GM04504 (cell line): Measurements from ENCODE around the gene ADAMTS9.

ENCODE experiments used
- DNase-seq: peaks from one replicate; pipeline ENCODE4 v3.0.0-alpha.2; 2012; ENCODE audit warnings: low read depth

ADAMTS9 gene

DNA sequence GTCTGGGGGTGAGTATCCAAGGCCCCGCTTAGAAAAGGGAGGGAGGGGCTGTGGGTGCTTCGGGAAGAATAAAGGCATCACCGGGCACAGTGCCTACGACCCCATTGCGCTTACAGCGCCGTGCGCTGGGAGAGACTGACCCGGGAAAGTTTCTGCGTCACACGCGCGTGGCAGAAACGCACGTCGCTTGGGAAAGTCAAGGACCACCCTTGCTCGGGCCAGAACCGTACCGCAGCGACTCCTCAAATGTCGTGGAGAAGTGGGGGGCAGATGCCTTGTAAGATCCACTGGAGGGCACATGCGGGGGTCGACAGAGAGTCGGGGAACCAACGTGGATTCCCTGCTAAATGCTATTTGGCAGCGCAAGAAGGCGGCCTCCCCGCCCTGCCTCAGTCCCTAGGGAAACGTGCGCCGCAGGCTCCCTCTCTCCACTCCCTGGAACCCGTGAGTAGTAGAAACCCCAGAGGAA is 2.4 kb downstream of the ADAMTS9 start:
- no peak for DNase-seq

DNA sequence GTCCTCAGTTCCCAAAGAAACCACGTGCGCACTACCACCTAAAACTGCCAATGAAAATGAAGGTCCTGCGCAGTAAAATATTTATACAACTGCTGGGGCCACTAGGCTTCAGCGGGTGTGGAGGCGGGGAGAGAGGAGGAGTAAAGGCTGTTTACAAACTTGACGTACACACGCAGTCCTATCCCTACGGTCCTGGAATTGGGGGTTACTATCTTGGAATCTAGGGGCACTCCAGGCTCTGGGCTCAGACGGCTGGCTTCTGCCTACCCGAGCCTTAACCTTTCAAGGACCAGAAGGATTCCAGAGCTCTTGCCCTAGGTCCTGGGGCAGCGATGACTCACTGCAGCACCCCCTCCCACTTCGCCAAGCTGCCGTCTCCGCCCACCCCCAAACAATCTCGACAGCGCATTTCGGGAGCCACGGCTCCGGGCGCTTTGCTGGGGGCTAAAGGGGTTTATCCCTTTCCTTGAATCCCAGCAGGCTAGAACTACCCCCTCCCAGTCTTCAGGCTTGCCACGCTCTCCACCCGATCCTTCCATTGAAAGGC is 3.0 kb downstream of the ADAMTS9 start:
- DNase-seq = no peak

DNA sequence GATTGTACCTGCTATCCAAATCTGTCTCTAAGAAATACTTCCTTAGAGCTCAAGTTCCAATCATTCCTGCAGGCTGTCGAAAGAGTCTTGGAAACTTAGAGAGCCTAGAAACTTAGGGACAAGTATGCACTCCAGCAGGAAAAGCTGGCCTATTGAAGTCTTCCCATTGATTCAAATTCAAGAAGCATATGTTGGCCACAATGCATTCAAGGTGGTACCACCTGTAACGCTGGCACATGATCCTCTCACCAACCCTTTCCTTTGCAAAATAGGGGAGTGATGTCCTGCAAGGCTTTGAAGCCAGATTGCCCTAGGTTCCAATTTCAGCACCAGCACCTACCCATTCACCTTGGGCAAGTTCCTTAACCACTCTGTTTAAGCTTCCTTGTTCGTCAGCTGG is 6.0 kb downstream of the ADAMTS9 start:
- DNase-seq = no peak

DNA sequence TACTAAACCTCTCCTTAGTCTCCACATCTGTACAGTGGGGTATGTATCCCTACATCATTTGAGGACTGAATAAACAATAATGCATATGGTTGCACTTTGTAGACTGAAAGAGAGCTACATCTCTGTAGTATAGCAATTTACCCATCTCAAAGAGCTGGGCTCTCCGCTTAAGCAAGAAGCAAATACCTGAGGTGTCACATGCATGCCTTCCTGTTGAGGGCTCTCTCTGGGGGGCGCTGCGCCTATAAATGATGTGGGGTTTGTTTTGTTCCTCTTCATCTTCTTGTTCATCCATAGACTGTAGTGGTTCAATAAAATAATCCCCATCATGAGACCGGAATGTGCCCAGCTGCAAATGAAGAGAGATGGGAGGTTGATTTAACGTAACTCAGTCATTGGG is 6.8 kb downstream of the ADAMTS9 start:
- DNase-seq = no peak

DNA sequence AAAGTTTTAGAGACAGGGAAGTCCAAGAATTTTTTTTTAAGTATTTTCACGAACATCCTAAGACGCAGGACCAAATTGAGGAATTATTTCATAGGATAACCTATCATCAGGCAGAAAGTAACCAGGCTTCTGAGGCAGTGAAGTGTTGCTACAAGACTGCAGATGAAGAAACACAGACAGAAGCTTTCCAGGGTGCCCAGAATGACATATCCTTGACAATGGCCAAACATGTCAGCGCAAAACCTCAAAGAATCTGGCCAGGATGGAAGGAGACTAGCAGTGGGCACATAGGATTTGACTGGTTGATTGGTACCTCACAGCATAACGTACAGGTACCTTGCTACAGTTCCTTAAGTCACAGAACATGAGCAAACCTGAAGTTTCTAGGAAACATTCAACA is 7.5 kb downstream of the ADAMTS9 start:
- DNase-seq = no peak

DNA sequence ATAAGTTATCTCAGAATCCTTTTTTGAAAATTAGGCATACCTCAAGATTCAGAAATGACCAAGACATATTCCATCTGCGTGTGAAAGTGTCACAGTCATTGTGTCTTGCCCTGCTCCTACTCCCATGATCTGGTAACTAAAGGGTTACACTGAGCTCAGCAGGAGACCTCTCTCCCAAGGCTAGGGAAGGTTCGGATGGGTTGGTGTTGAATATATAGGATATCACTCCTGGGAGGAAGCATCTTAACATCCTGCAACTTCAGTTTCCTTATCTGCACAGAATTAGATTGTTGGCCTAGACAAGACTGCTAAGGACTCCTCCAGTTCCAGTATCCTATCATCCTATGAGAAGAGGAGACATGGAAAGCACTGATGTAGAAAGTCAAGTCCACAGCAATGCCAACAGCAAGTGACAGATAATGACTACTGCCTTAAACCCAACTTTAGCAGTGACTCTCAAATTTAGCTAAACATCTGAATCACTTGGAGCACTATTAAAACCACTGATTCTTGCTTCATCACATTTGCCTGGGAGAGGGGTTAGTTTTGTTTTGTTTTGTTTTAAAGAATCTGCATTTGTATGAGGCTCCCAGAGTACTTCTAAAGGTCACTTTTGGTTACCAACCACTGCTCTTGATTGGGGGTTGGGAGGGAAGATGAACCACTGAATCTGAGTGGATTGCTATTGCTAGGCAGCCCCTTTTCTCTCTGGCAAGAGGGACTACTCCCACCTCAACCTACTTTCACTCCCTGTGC is 9.7 kb downstream of the ADAMTS9 start:
- DNase-seq = no peak

GRCh38 chr3:64676831-64677230 is 11.0 kb downstream of the ADAMTS9 start:
- DNase-seq = no peak

- DNase-seq = no peak
These were observed 12.0 kb downstream of the ADAMTS9 start for GRCh38 chr3:64675687-64676247.

DNA sequence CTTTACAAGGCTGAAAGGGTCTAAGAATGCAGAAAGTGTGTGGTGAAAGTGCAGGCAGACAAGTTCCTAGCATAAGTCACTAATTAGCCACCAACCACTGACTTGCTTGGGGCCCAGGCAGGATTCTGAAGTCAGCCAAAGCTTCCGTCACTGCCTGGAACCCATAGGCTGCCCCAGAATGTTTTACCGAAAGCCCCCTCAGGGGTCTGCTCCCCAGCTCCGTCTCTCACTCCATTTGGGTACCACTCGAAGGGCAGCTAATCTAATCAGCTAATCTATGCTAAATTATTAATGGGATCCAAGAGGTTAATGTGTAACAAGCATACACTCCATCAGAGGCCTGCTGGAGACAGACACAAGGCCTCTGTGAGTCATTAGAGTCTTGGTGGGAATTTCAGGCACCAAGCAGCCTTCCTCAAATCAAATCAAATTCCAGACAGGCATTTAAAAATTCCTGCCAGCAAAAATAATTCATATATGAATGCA is 13.2 kb downstream of the ADAMTS9 start:
- no peak for DNase-seq

- no peak for DNase-seq
These were observed 14.6 kb downstream of the ADAMTS9 start for GRCh38 chr3:64673159-64673715.

DNA sequence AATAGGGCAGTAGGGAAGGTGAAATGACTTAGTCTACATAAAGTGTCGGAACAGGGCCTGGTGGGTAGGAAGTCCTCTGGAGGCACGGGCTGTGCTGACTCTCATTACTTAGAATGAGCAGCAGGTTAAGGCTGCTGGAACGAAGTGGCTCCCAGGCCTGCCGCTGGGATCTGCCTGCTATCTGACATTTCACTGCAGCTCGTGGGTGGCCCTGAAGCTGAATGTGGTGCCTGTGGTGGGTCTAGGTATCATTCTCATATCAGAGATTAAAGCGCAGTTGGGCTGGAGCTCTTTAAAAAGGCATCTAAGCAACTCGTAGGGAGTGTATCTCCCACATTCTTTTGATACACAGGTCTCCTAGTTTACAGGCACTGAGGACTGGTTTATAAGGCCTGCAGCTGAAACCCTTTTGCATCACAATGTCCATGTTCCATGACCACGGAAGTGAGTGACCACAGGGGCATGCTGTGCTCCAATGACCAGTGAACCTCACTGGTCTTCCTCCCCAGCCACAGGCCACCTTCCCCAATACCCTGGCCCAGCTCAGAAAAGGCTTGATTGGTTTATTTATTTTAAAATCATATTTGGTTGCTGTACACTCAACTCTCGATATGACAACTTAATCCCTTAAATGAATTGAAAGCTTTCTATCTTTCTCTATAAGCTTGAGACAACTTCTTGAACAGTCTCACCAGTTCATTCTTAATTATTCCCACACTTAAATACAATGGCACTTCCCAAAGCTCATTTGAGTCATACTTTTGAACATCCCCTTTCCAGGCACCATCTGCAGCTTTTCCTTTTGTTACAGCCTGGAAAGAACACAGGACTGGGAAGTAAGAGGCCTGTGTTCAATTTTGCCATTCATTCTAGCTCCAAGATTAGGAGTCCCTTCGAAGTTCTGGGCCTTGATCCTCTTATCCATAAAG is 19.0 kb downstream of the ADAMTS9 start:
- no peak for DNase-seq

DNA sequence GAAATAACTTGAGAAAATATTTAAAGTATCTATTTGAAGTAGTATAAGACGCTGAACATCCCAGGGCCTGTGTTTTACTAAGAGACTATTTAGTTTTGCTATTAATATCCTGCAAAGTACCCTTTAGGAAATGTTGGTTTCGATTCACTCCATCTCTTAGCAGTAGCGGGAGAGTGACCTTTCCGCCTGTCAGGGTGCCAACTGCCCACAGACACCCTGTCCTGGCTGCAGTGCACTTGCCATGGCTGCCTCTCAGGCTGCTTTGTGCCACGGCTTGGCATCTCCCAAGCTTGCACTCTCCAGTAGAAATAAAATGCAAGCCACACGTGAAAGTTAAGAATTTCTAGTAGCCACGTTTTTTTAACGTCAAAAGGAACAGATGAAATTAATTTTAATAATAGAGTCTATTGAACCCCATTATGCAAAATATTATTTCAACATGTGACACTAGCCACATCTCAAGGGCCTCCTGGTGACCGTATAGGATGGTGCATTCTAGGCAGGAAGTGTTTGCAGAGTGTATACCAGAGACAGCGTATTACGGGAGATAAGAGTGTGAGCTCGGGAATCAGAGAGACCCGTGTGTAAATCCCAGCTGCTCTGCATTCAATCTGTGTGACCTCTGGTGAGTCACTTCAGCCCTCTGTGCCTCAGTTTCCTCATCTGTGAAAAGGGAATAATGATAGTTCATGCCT is 19.8 kb downstream of the ADAMTS9 start:
- DNase-seq = no peak

DNA sequence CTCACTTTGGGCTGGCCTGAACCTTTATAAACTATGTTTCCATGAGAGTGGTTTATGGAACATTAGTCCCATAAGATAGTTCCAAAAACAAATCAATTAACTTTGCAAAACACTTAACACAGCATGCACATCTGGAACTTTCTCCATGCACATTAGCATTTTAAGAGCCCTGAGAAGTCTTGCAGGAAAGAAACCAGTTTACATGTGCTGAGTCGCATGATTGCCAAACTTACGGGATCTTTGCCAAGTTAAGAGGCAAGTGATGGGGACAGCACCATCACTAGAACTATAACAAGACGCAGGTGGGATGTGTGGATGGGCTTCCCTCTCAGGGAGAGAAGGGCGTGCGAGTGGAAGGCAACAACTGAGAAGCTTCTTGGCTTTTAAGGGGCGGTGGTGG is 20.7 kb downstream of the ADAMTS9 start:
- no peak for DNase-seq

DNA sequence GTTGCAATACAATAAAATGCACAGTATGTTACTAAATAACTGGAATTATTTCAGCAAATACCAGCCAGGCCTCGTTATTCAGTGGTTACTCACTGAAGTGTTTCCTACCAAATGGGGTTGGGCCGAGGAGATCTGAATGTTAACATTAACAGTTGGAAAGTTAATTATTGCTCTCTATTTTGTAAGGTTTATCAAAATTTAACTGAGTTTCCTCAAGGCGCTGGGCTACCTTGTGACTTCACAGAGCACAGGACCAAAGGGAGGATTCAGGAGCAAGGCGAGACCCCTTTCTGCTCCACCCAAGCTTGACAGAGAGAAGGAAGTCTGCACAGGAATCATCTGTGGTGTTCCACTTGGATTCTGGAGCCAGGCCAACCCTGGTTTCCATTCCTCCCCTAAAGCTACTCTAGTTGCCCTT is 21.6 kb downstream of the ADAMTS9 start:
- DNase-seq = no peak

DNA sequence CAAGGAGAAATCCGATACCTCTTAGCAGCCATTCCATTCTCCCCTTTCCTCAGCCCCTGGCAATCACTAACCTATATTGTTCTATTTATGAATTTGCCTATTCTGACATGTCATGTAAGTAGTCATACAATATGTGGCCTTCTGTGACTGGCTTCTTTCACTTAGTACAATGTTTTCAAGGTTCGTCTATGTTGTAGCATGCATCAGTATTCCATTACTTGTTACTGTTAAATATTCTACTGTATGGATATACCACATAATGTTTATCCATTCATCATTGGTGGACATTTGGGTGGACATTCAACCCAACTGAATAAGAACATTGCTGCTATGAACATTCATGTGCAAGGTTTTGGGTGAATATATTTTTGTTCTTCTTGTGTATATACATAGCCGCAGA is 23.4 kb downstream of the ADAMTS9 start:
- no peak for DNase-seq

DNA sequence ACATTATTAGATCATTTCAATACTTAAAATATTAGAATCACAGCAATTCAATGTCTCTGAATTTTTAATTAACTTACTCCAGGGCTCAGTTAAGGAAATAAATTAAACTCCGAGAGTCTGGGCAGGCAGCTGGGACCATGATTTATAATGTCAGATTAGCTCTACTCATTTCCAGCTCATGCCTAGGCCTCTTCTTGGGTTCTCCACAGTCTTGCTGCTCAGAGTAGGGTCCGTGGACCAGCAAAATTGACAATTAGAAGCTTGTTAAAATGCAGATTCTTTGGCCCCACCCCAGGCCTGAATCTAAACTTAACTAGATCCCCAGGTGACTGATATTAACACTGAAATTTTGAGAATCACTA is 28.2 kb downstream of the ADAMTS9 start:
- DNase-seq = no peak

DNA sequence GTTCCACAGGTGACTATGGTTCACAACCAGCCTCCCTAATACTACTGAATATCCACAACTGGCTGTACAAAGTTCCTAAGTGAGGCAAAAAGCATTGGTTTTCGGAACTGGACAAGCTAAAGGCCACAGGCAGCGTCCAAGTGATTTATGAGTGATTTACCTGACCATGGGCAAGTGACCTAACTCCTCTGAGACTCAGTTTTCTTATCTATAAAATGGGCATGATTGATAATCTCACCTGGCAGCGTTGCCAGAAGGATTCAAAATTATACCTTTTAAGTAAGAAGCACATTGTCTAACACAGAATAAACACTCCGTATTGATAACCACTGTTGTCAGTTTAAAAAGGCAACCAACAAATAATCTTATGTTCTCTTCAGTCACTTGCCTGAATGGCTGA is 29.8 kb downstream of the ADAMTS9 start:
- no peak for DNase-seq

DNA sequence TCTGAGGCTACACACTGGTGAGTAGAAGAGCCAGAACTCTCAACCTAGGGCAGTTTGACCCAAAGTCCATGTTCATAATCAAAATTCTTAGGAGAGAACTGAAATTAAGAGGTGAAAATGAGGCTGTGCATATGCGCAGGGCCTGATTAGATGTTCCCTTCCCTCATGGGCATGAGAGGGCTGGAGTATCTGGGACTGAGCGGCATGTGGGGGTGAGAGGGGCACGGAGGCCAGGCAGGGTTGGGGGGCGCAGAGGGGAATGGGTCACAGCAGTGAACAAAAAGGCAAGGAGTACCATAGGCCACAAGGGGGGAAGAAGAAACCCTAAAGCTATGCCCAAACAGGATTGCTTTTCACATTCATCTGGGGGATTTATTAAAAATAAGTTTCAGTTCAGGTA is 31.3 kb downstream of the ADAMTS9 start:
- no peak for DNase-seq

DNA sequence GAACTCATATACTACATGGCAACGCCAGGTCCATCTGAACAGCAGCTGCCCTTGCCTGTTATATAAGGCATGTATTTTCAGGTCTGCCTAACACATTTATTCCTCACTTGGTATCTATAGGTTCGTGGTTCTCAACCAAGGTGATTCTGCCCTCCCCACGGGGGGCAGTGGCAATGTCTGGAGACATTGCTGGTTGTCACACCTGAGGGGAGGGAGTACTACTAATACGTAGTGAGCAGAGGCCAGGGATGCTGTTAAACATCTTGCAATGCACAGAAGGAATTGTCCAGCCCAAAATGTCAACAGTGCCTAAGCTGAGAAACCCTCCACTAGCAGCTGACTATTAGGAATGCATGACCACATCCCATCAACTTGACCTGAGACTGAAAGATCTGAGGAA is 32.6 kb downstream of the ADAMTS9 start:
- DNase-seq = no peak

DNA sequence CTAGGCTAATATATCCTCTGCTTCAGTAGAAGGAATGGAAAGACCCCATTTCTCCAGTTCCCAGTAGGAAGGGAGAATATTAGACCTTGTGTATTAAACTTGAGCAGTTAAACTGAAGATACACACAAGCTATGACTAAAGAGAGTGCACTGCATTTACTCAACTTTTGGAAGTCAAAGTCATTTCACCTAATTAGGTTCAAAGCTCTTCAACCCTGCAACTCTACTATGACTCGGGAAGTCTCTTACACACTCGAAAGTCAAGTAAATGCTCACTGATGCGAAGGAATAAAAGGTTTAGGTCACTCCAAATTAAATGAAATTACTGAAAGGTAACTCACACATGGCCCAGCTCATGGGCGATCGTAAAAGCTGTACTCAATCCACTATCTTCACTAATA is 33.8 kb downstream of the ADAMTS9 start:
- DNase-seq = no peak

DNA sequence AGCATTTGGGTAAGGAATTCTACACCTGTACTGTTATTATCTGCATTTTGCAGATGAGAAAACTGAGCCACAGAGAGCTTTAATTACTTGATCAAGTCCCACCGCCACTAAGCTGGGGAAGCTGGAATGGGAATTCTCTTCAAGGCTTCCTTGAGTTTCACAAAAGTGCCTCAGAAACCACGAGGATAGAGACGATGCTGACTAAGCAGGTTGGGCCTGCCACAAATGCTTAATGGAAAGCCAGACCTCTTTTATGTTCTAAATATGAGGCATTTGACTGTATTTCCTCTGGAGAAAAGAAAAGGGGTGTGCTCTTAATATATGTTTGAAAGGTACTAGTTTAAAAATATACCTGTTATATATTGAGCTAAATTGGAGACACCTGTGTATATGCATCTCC is 34.7 kb downstream of the ADAMTS9 start:
- no peak for DNase-seq
